Measurements from ENCODE around the gene SLC35G1.

GRCh38 chr10:93941606-93942005, 47.8 kb downstream of the SLC35G1 start:
- TF ChIP-seq CTCF (IDR thresholded peaks at IDR 0.05) = no peak
- TF ChIP-seq POLR2A (IDR thresholded peaks at IDR 0.05) = no peak
